Measurements from ENCODE around the gene AHCTF1.

GRCh38 chr1:246966502-246966901, 34.8 kb upstream of the AHCTF1 start:
- TF ChIP-seq EZH2 (IDR thresholded peaks at IDR 0.05; ENCODE audit: low read depth, unreplicated experiment) (no peak), ZNF114 (CRISPR knock-in tag; IDR thresholded peaks at IDR 0.05) (no peak), CREB1 (CRISPR knock-in tag; IDR thresholded peaks at IDR 0.05; ENCODE audit: low read depth) (no peak), POLR2AphosphoS5 (IDR thresholded peaks at IDR 0.05; ENCODE audit: low read depth) (no peak), REST (IDR thresholded peaks at IDR 0.05; ENCODE audit: unreplicated experiment) (no peak), EZH2phosphoT487 (IDR thresholded peaks at IDR 0.05; ENCODE audit: unreplicated experiment) (no peak)
- TF ChIP-seq, protein P1, sequence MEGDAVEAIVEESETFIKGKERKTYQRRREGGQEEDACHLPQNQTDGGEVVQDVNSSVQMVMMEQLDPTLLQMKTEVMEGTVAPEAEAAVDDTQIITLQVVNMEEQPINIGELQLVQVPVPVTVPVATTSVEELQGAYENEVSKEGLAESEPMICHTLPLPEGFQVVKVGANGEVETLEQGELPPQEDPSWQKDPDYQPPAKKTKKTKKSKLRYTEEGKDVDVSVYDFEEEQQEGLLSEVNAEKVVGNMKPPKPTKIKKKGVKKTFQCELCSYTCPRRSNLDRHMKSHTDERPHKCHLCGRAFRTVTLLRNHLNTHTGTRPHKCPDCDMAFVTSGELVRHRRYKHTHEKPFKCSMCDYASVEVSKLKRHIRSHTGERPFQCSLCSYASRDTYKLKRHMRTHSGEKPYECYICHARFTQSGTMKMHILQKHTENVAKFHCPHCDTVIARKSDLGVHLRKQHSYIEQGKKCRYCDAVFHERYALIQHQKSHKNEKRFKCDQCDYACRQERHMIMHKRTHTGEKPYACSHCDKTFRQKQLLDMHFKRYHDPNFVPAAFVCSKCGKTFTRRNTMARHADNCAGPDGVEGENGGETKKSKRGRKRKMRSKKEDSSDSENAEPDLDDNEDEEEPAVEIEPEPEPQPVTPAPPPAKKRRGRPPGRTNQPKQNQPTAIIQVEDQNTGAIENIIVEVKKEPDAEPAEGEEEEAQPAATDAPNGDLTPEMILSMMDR (conservative IDR thresholded peaks at IDR 0.05; ENCODE audit: low read depth in 2 of 2), result no peak

Measured in GM23338 (cell line).